IPS-11a (cell line): Measurements from ENCODE around the gene MIAT.
"Not testable (repeated sequence)": the region's sequence is repeated elsewhere in the genome, so short reads cannot be mapped to it uniquely, and the experiment has no call there.

ENCODE experiments used
- H3K4me3 ChIP-seq: one replicate; pipeline ENCODE4 v1.5.1; 2013; ENCODE audit warnings: low read depth, low read length, control low read depth

Gene MIAT

DNA sequence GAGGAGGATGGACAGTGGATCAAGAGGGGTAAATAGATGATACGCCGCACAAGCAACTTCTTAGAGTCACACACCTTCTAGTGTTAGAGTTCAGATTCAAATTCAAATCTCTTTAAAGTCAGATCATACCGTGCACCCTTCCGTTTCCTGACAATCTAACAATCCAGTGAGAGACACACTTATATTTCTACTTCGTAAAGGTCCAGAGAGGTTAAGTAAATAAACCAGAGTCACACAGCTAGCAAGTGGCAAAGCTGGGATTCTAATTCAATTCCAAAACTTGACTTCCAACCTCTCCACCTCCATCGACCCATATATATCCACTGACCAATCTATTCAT lies 34.0 kb downstream of the MIAT start:
- H3K4me3 ChIP-seq: no peak overlapping the region

- no peak overlapping the region for H3K4me3 ChIP-seq
Measured at GRCh38 chr22:26692215-26692614, 34.8 kb downstream of the MIAT start.

GRCh38 chr22:26697151-26697550 lies 39.8 kb downstream of the MIAT start:
- no peak overlapping the region for H3K4me3 ChIP-seq

DNA sequence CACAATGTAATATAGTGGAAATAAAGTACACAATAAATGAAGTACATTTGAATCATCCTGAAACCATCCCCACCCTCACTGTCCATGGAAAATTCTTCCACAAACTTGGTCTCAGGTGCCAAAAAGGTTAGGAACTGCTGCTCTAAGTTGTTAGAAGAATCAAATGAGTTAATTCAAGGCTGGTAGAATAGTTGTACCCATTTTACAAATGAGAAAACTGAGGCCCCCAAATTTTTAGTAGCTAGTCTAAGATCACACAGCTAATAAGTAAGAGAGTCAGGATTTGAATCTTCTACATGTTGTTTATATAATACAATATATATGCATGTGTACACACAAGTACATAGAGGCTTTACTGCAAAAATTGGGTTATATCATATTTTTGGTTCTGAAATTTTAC lies 43.1 kb downstream of the MIAT start:
- no peak overlapping the region for H3K4me3 ChIP-seq

DNA sequence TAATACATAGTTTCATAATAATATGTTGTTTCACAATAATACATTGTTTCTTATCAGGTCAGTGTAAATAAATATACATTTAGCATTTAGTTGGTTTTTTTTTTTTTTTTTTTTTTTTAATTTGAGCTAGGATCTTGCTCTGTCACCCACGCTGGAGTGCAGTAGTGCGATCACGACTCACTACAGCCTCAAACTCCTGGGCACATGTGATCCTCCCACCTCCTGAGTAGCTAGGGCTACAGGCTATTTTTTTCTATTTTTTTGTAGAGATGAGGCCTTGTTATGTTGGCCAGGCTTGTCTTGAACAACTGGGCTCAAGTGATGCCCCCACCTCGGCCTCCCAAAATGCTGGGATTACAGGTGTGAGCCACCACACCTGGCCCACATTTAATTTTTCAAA lies 43.5 kb downstream of the MIAT start:
- H3K4me3 ChIP-seq: no peak overlapping the region

- H3K4me3 ChIP-seq: no peak overlapping the region
Measured at GRCh38 chr22:26701323-26701722, 43.9 kb downstream of the MIAT start.

- H3K4me3 ChIP-seq: no peak overlapping the region
Measured at GRCh38 chr22:26702906-26703830, 45.8 kb downstream of the MIAT start.

DNA sequence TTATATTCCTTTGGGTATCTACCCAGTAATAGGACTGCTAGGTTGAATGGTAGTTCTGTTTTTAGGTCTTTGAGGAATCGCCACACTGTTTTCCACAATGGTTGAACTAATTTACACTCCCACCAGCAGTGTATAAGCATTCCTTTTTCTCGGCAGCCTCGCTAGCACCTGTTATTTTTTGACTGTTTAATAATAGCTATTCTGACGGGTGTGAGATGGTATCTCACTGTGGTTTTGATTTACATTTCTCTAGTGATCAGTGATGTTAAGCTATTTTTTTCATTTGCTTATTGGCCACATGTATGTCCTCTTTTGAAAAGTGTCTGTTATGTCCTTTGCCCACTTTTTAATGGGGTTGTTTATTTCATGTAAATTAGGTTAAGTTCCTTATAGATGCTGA lies 48.0 kb downstream of the MIAT start:
- not testable (repeated sequence) for H3K4me3 ChIP-seq

DNA sequence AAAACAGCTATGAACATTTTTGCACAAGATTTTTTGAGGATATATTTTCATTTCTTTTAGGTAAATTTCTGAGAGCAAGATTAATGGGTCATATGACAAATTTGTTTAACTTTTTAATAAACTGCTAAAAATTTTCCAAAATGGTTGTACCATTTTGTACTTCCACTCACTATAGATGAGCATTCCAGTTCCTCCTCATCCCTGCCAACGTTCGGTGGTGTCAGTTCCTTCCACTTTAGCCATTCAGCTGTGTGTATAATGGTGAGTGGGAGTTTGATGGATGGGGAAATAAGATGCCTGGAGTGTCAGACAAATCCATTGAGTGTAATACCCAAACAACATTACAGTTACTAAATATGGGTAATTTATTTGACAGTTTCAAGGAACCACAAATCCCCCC lies 49.7 kb downstream of the MIAT start:
- no peak overlapping the region for H3K4me3 ChIP-seq

DNA sequence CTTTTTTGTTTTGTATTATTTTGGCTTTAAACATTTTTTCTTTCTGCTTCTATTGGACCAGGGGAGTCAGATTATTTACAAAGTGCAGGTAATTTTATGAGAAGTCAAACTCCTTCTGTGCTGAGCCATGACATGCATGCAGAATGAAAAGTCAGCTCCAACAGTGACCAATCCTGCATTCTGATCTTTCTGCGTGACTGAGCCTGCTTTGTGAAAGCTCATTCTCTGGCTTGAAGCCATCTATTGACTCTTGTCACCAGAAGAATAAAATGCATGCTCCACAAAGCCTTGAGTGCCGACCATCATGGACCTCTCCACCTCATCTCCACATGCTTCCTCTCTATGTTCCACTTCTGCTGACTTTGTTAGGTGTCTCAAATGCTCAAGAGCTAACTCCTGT lies 50.2 kb downstream of the MIAT start:
- H3K4me3 ChIP-seq: no peak overlapping the region

- H3K4me3 ChIP-seq: no peak overlapping the region
Measured at GRCh38 chr22:26708256-26709009, 51.0 kb downstream of the MIAT start.

DNA sequence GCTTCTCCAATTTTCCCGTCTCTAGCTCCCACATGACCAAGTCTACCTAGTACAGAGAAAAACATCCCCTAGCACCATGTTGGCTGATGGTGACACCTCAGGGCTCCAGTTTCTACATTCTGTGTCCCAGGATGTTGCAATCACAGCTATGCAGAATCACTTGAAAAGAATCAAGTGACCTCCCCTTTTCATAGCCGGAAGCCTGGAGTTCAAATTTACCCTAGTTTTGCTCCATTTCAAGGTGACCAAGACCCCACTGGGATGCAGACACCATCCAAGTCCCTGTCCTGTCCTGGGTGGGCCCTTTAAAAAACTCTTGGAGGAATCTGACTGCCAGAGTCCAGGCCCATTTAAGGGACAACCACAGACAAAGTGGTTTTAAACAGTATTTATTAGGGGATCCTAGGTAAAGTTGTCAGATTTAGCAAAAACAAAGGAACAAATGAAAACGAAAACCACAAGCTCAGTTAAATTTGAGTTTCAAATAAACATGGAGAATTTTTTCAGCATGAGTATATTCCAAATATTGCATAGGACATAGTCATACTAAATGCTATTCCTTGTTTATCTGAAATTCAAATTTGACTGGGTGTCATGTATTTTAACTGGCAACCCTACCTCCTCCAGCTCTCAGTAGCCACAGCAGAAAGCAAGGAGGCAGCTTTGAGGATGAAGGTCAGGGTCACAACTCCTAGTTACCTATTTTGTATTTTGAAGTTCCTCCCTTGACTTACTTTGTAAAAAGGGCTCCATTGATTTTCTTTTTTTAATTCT lies 52.4 kb downstream of the MIAT start:
- H3K4me3 ChIP-seq: no peak overlapping the region

DNA sequence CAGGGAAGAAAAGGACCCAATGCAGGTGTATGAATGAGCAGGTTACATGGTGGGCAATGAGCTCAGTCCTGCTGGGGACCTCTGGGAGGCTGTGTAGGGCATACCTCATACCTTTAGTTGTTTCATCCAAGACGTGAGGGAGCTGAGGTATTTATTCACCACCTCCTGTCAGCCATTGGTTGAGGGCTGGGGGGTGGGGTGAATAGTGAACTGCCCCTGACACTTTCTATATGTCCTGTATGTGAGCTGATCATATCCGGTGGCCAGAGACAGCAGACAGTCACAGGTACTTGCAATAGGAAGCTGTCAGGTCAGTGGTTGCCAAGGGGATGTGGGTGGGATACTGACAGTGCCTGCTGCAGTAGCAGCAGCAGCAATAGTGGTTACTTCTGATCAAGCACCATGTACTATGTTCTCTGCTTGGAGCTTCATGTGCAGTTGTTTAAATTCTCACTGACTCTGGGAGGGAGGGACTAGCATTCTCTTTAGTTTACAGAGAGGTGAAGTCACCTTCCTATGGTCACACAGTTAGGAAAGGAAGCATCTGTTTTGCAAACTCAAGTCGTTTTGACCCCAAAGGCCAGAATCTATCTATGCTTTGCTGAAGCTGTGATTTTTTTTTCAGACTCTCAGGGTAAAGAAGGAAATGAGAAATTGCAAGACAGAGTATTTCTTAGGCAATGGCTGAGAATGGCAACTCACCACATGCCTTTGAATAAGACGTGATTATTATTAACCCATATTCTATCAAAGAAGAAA lies 54.0 kb downstream of the MIAT start:
- no peak overlapping the region for H3K4me3 ChIP-seq

DNA sequence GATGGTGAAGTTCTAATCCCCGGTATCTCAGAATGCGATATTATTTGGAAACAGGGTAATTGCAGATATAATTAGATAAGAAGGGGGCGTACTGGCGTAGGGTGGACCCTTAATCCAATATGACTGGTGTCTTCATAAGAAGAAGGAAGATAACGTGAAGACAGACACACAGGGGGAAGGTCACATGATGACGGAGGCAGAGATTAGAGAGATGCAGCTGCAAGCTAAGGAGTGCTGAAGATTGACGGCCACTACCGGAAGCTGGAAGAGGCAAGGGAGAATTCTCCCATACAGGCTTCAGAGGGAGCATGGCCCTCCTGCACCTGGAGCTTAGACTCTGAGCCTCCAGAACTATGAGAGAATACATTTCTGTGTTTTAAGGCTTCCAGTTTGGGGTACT lies 54.8 kb downstream of the MIAT start:
- H3K4me3 ChIP-seq: no peak overlapping the region

DNA sequence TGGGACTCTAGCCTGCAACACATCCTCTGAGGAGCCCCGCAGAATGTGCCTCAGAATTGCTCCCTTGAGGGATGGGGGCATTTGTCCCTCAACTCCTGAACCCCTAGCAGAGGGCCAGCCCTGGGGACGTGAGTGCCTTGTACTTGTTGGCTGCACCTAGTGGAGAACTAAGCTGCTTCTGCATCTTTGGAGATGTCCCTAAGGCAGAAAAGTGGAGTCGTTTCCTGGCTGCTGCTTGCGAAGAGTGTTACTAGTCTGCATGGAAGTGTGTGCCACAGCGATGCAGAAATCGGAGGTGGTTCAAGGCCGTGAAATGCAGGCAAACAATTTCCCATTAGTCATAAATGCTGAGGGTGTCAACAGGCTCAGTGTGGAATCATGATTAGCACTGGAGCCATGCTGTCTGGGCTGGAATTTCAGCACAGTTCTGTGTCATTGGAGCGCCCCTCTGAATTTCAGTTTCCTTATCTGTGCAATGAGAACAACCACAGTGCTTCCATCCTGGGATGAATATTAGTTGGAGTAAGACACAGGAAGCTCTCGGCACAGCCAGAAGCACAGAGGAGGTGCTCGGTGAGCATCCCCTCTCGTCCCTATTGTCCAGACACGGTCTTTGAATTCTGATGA lies 56.5 kb downstream of the MIAT start:
- H3K4me3 ChIP-seq: no peak overlapping the region

DNA sequence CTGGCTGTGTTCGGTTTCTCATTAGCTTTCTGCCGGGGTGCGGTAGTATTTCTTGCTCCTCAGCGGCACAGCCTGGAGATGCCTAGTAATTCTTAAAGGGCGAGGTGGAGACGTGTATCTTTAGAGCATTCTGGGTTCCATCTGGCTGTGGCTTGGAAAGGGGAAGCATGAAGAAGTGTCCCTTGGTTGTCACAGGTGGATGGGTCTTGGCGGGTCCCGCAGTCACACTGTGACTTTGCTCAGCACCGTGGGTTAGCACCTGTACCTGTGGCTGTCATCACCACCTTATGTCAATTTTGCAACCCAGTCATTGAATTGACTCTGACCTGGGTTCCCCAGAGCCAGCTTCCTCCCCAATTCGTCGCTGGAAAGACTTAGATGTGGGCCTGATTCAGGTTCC lies 57.6 kb downstream of the MIAT start:
- H3K4me3 ChIP-seq: no peak overlapping the region

DNA sequence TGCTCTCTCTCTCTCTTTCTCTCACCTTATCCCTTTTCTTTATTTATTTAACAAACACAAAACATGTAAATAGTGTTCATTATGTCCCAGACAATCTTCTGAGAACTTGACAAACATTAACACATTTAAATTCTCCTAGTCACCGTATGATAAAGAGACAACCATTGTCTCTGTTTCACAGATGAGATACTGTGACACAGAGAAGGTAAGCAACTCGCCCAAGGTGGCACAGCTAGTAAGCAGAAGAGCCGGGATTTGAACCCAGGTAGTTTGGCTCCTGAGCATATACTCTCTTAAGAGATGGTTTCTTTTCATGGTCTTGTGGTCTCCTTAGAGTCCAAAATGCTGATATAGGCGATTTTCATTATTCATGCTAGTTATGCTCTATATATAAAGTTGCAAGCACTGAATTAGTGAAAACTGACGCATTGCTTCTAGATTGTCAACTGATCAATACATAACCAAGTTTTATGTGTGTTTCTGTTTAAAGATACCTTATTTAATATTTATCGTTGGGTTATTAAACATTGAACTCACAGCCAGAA lies 58.1 kb downstream of the MIAT start:
- no peak overlapping the region for H3K4me3 ChIP-seq

DNA sequence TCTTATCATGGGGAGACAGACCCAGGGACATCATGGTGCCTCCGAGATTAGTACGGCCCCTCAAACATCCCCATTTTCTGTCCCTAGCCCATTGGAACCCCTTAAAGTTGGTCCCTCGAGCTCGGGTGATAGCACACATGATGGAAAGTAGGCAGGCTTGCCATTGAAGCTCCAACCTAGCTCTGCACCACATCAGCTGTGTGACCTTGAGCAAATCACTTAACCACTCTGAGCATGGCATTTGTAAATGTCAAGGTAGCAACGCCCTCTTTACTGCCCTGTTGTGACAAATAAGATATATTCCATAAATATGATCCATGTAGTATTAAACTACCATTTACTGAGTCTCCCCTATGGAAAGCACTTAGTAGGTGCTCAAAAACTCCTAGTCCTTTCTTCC lies 61.1 kb downstream of the MIAT start:
- no peak overlapping the region for H3K4me3 ChIP-seq

- H3K4me3 ChIP-seq: no peak overlapping the region
Measured at GRCh38 chr22:26718905-26719304, 61.5 kb downstream of the MIAT start.

DNA sequence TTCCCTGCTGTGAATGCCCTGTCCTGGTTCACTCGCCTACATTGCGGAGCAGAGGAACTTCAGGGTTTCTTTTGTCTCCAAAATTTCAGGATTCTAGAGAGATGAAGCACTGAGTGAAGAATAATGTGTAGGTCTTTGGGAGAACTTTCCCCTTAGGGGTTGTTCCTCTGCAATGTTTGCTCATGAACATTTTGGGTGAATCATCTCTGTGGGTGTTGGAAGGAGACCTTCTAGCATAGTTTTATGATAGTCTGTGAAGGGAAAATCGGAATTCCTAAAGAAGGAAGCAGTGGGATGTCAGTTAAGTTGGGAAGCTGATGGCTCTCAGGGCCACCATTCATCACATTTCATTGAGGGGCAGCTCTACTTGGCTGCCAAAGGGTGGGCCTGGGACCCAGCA lies 64.8 kb downstream of the MIAT start:
- H3K4me3 ChIP-seq: no peak overlapping the region
